ENCODE measurements around the gene AMFR.

DNA sequence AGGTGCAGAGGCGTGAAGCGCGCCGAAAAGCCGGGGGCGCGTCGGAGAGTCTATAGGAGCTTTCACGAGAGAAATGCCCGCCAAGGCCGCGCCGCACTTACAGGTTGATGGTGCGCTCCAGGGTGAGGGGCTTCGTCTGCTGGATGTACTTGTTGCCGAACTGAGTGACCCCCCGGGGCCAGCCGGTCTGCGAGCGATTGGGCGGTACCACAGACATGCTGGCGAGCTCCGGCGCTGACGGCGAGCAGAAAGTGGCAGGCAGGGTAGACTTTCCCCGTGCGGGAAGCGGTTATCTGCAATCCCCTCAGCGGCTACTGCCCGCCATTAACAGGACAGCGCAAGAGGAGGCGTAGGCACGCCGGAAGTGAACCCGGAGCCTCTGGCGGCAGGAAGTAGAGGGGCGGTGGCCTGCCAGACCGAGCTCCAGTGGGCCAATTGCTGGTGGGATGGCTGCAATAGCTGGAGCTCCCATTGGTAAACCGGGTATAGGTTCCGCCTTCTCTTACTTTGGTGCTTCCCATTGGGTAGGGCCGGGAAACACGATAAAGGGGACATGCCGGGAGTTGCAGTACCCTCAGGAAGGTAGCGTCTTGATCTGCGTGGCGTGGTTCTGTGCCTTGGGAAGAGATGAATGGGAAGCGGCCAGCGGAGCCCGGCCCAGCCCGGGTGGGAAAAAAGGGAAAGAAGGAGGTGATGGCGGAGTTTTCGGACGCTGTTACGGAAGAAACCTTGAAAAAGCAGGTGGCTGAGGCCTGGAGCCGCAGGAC is 25.8 kb upstream of the AMFR start, which contains the start of the genes NUDT21 and OGFOD1:
- TF ChIP-seq, protein P1, sequence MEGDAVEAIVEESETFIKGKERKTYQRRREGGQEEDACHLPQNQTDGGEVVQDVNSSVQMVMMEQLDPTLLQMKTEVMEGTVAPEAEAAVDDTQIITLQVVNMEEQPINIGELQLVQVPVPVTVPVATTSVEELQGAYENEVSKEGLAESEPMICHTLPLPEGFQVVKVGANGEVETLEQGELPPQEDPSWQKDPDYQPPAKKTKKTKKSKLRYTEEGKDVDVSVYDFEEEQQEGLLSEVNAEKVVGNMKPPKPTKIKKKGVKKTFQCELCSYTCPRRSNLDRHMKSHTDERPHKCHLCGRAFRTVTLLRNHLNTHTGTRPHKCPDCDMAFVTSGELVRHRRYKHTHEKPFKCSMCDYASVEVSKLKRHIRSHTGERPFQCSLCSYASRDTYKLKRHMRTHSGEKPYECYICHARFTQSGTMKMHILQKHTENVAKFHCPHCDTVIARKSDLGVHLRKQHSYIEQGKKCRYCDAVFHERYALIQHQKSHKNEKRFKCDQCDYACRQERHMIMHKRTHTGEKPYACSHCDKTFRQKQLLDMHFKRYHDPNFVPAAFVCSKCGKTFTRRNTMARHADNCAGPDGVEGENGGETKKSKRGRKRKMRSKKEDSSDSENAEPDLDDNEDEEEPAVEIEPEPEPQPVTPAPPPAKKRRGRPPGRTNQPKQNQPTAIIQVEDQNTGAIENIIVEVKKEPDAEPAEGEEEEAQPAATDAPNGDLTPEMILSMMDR (IDR thresholded peaks at IDR 0.05) = no peak
- TF ChIP-seq POLR2A (IDR thresholded peaks at IDR 0.05) = peak; percentile 81

Measured in right lobe of liver (tissue), 4 donors.